GM18526 (cell line): ENCODE data around the gene DHX34.

Experiments used
- POLR2A ChIP-seq: IDR thresholded peaks from 3 replicates; pipeline ENCODE4 v1.6.1; 2011; ENCODE audit not compliant: insufficient read length; ENCODE audit errors: extremely low read depth

The DHX34 gene

DNA sequence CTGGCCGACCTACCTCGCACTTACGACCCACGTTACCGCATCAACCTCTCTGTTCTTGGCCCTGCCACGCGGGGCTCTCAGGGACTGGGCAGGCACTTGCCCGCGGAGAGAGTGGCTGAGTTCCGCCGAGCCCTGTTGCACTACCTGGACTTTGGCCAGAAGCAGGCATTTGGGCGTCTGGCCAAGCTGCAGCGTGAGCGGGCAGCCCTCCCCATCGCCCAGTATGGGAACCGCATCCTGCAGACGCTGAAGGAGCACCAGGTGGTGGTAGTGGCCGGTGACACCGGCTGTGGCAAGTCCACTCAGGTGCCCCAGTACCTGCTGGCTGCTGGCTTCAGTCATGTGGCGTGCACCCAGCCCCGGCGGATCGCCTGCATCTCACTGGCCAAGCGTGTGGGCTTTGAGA, 4.2 kb downstream of the DHX34 start:
- TF ChIP-seq POLR2A, result no peak

DNA sequence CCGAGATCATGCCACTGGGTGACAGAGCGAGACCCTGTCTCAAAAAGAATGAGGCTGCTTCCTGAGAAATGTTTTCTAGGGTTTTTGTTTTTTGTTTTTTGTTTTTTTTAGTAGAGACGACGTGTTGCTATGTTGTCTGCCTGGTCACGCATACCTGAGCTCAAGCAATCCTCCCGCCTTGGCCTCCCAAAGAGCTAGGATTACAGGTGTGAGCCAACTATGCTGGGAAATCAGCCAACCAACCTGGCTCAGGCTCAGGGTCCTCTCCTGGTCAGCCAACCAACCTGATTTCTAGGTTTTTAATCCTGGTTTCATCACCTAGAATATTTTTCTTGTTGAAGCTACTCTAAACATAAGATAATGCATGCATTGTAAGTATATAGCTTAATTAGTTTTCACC, 7.8 kb downstream of the DHX34 start:
- no peak for TF ChIP-seq POLR2A

DNA sequence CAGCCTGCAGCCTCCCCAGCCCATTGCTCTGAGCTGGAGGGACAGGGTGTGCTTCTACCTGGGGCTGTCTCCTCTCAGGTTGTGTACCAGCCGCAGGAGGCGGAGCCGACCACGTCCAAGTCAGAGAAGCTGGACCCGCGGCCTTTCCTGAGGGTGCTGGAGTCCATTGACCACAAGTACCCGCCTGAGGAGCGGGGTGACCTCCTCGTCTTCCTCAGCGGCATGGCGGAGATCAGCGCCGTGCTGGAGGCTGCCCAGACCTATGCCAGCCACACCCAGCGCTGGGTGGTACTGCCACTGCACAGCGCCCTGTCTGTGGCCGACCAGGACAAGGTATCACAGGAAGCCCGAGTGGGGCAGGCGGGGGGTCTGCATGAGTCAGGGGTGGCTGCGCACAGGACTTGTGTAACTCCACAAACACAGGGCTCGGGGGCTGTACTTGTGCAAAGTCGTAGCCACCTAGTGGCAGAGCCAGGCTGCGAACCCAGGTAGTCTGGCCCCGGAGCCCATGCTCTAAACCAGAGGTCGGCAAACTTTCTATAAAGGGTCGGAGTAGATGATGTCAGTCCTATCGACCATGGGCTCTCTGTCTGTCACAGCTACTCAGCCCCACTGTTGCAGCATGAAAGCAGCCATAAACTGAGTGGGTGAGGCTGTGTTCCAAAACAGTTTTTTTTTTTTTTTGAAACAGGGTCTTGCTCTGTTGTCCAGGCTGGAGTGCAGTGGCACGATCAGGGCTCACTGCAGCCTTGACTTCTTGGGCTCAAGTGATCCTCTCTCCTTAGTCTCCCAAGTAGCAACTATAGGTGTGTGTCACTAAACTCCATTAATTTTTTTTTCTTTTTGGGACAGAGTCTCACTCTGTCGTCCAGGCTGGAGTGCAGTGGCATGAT, 8.9 kb downstream of the DHX34 start:
- TF ChIP-seq POLR2A, result no peak

DNA sequence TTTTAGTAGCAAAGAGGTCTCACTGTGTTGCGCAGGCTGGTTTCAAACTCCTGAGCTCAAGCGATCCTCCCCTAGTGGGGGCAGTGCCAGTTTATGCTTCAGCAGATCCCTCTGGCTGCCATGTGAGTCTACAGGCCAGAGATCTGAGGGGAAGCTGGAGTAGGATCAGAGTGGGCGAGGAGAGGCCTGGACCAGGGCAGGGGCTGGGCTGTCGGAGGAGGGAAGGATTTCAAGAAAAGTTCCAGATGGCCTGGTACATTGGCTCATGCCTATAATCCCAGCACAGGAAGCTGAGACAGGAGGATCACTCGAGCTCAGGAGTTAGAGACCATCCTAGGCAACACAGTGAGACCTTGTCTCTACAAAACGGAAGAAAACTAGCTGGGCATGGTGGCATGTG, 9.8 kb downstream of the DHX34 start:
- TF ChIP-seq POLR2A, result no peak

DNA sequence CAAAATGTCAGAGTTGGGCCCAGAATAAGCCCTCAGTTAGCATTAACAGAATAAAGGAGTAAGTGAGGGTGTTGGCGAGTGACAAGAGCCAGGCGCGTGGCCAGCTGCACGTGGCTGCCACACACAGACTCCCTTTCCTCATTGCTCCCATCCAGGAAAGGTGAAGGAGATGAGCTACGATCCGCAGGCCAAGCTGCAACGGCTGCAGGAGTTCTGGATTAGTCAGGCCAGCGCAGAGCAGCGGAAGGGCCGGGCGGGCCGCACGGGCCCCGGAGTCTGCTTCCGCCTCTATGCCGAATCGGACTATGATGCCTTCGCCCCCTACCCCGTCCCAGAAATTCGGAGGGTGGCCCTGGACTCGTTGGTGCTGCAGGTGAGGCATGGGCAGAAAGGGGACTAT, 13.2 kb downstream of the DHX34 start:
- TF ChIP-seq POLR2A, result no peak

DNA sequence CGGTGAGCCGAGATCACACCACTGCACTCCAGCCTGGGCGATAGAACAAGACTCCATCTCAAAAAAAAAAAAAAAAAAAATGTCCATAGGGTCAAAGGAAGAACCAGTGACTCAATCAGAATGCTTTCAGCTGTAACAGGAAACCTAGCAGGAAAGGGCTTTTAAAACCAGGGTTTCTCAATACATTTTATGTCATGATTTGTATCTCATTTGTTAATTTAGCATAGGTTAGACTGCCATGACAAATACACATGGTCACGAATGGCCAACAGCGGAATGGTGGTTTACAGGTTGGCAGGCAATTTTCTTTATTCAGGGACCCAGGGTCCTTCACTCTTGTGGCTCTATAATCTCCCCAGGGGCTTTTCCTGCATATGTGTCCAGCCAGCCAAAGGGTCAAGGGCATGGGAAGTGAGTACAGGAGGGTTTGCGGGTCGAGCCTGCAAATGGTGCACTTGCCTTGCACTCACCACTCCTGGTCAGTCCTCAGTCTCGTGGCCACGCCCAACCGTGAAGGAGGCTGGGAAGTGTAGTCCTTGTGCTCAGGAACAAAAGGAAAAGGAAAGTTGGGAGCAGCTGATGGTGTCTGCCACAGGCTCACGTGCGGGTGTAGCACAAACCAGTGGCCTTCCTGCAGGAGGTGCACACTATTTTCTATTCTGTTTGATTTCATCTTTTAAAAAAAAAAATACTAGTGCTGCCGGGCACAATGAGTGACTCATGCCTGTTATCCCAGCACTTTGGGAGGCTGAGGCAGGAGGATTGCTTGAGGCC, 14.8 kb downstream of the DHX34 start:
- TF ChIP-seq POLR2A, result no peak

DNA sequence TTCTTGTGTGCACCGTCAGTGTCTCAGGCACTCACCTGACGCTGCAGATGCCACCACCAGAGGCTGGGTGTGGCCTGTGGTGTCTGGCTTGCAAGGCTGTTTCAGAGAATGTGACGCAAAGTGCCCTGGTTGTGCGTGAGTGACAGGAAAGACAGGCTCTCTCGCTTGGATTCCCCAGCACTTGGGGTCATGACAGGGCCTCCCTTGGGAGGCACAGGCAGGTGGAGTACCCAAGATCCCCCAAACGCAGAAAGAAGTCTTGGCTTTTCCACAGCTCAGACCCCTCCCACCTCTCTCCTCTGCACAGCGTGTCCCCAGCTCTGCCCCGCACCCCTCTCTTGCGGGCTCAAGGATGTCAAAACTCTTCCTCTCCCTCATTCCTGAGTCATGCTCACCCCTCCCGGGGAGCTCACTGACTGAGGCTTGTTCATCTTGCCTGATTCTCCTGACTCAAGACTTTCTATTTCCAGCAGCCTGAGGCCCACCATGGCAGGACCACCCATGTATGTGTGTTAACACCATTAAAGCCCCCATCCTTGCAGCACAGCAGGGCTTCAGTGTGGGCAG, 21.0 kb downstream of the DHX34 start:
- no peak for TF ChIP-seq POLR2A

DNA sequence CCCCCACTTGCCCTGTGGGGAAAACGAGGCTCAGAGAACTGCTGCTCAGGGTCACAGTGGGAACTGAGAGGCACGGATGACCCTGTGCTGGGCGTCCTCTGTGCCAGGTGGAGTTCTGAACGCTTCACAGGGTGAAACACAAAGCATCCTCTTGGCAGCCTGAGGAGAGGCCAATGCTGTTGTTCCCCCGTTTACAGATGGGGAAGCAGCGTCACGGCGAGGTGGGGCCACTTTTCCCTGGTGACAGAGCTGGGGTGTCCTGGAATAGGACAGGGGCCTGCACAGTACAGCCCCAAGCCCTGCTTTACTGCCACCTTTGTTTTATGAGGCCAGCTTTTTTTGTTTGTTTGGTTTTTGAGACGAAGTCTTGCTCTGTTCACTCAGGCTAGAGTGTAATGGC, 22.1 kb downstream of the DHX34 start:
- no peak for TF ChIP-seq POLR2A

DNA sequence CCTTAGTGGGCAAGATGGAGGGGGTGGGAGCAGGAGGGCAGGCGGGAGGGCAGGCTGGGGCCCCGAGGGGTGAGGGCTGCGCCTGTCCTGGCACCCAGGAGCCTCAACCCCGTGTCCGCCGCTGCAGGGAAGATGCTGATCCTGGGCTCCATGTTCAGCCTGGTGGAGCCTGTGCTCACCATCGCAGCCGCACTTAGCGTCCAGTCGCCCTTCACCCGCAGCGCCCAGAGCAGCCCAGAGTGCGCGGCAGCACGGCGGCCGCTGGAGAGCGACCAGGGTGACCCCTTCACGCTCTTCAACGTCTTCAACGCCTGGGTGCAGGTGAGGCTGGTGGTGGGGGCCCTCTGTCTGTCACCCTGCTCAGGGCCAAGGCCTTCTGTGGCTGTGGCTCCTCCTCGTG, 23.5 kb downstream of the DHX34 start:
- TF ChIP-seq POLR2A, result no peak

DNA sequence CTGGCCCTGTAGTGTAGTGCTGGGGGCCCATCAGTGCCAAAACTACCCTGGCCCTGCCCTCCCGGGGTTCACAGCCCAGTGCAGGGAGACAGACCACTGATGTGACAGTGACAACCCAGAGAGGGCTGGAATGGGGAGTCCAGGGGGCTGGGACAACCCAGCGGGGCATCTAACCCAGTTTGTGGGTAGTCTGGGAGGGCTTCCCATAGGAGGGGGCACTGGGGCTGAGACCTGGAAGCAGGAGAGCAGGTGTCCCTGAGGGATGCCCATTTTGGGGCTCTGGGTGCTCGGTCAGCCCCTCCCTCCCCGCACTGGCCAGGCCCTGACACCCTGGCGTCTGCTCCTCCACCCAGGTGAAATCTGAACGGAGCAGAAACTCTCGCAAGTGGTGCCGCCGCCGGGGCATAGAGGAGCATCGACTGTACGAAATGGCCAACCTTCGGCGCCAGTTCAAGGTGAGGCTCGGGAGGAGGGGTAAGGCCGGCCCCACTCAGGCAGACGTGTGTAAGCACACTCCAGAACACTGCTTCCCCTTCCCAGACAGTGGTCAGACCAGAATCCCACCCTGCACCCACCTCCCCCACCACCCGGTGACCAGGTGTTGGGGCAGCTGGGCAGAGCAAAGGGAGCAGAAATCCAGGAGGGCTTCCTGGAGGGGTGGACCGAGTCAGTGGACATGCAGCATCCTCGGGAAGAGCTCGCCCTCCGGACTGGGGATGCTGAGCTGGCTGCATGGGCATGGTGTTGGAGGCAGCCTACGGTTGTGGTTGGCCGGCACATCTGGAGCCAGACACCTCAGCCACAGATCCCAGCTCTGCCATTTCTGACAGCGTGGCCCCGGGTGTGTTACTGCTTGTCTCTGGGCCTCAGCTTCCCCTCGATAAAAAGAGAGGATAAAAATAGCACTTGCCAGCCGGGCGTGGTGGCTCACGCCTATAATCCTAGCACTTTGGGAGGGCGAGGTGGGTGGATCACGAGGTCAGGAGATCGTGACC, 24.4 kb downstream of the DHX34 start:
- no peak for TF ChIP-seq POLR2A

DNA sequence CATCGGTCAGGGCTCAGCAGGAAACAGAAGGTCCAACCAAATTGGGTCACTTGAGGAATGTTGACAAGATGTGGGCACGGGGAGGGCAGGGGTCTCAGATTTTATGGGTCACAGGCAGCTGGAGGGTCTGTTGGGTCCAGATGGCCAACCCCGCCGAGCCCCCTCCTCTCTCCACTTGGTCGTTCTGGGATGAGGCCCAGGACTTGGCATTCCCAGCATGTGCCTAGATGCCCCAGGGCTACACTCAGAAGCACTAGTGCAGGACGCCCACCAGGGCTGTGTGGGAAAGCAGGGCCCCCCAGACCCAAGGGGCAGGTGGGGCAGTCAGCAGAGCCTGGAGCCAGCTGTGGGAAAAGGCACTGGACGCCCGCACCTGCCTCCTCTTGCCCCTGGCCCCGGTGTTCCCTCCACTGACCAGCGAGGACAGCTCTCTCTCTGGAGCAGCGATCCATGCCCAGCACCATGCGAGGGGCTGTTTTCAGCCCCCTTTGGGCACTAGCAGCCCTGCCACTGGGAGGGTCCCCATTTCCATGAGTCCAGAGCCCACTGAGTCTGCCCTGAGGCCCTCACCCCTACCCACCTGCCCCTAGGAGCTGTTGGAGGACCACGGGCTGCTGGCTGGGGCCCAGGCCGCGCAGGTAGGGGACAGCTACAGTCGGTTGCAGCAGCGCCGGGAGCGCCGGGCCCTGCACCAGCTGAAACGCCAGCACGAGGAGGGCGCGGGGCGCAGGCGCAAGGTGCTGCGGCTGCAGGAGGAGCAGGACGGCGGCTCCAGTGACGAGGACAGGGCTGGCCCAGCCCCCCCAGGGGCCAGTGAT, 26.0 kb downstream of the DHX34 start:
- TF ChIP-seq POLR2A, result no peak

DNA sequence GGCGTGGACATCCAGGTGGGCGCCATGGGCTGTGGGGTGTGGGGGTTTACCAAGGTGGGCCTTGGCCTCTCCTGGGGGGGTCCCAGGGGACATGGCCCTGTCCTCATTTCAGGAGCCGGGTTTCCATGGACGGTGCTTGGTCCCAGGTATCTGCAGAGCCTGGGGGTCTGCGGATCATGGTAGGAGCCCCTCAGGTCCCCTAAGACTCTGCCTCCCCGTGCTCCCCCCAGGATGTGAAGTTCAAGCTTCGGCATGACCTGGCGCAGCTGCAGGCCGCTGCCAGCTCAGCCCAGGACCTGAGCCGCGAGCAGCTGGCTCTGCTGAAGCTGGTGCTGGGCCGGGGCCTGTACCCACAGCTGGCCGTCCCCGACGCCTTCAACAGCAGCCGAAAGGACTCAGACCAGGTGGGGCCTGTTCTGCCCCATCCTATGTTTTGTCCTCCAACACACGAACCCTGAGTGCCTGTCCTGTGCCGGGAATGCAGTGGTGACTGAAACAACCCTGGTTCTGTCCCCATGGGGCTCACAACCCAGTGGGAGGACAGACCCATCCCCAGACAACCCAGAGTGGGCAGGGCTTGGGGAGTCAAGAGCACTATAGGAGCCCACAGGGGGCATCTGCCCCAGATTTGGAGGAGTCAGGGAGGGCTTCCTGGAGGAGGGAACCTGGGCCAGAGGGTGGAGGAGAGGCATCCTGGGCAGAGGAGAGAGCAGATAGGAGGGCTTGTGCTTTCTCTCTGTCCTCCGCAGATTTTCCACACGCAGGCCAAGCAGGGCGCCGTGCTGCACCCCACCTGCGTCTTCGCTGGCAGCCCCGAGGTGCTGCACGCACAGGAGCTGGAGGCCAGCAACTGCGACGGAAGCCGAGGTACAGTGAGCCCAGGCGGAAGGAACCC, 26.8 kb downstream of the DHX34 start:
- no peak for TF ChIP-seq POLR2A

DNA sequence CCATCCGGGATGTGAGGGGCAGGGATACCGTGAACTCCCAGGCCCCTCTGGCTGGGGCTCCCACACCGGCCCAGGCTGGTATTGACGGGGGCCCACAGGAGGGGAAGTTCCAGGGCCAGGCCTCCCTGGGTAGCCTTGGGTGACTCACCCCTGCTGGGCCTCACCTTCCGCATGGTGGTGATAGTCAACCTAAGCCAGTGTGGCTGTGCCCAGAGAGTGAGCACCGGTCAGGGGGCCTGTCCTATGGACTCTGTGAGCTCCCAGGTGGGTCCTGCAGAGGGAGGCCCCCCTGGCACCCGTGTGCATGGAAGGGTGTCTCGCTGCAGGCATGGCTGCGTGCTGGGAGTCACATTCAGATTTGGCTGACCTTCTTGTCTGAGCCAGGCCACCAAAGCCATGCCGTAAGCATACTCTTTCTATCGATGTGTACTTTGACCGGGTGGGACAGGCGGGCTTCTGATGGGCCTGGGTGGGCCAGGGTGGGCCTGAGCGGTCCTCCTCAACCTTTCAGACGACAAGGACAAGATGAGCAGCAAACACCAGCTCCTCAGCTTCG, 27.6 kb downstream of the DHX34 start:
- no peak for TF ChIP-seq POLR2A
